GM18502 (cell line): ENCODE data around the gene PUS1.

Experiments used
- ATAC-seq: cut with Tn5 transposase; IDR thresholded peaks from one replicate; pipeline ENCODE4 v1.9.1; 2021; ENCODE audit warnings: mild to moderate bottlenecking; ENCODE audit not compliant: unreplicated experiment, poor library complexity

PUS1 gene

GRCh38 chr12:131915000-131915689 lies 13.9 kb upstream of the PUS1 start:
- no peak for ATAC-seq

GRCh38 chr12:131915823-131916222 lies 13.3 kb upstream of the PUS1 start:
- no peak for ATAC-seq

- no peak for ATAC-seq
Measured at GRCh38 chr12:131916306-131917138, 12.6 kb upstream of the PUS1 start.

GRCh38 chr12:131917139-131917710 lies 11.9 kb upstream of the PUS1 start:
- no peak for ATAC-seq

GRCh38 chr12:131917711-131918306 lies 11.3 kb upstream of the PUS1 start:
- ATAC-seq: no peak

- no peak for ATAC-seq
Measured at GRCh38 chr12:131918311-131919050, 10.6 kb upstream of the PUS1 start.

GRCh38 chr12:131919051-131919347 lies 10.1 kb upstream of the PUS1 start:
- no peak for ATAC-seq

- no peak for ATAC-seq
Measured at GRCh38 chr12:131919366-131920156, 9.5 kb upstream of the PUS1 start.

- ATAC-seq: no peak
Measured at GRCh38 chr12:131920157-131920508, 8.9 kb upstream of the PUS1 start.

GRCh38 chr12:131920902-131921840 lies 7.9 kb upstream of the PUS1 start:
- ATAC-seq: no peak

GRCh38 chr12:131921866-131922769 lies 7.0 kb upstream of the PUS1 start:
- no peak for ATAC-seq

GRCh38 chr12:131922772-131923171 lies 6.3 kb upstream of the PUS1 start:
- no peak for ATAC-seq

GRCh38 chr12:131923260-131923659 lies 5.8 kb upstream of the PUS1 start:
- peak; percentile 83 for ATAC-seq

GRCh38 chr12:131927110-131928079 lies 1.7 kb upstream of the PUS1 start:
- ATAC-seq: no peak

GRCh38 chr12:131928080-131928710 lies 881 bp upstream of the PUS1 start:
- peak; percentile 4 for ATAC-seq
